Caco-2 (cell line): Measurements from ENCODE around the gene KBTBD8. TPM values are rescaled to one million over a fixed set of nuclear protein-coding genes. Genes with fewer than 3 reads are reported as not detected.

Source experiments
- BruUV-seq: library from RNA; stranded (reverse); fragments of 400-500 nt; replicated peaks from 2 replicates; lab custom pipeline; 2021; lab: Mats Ljungman, UMichigan
- CTCF ChIA-PET: fragments of 300-600 bp; sonication (Branson Sonifier 250); formaldehyde crosslinking; loops from one replicate; lab custom pipeline; 2022; ENCODE audit warnings: antibody characterized with exemption; lab: Charles Lee
- POLR2A ChIA-PET: fragments of 300-600 bp; sonication (Branson Sonifier 250); formaldehyde crosslinking; loops from one replicate; lab custom pipeline; 2022; ENCODE audit warnings: antibody characterized with exemption; lab: Charles Lee
- DNase-seq, 2 experiments: peaks; one replicate each; pipeline versions ENCODE4 v3.0.0 to v3.0.0-alpha.2; 2020 to 2022
- H3K27me3 ChIP-seq: replicated peaks from 2 replicates; pipeline ENCODE4 v1.6.0; 2011; ENCODE audit warnings: low read length; ENCODE audit not compliant: control insufficient read depth, insufficient read depth
- H3K36me3 ChIP-seq: 2 replicates; pipeline ENCODE4 v1.5.1; 2011; ENCODE audit warnings: low read length; ENCODE audit not compliant: control insufficient read depth, insufficient read depth
- H3K4me1 ChIP-seq: fragments of 250-450 bp; sonication (Bioruptor Pico); 2 replicates; pipeline ENCODE4 v1.5.1; 2020; ENCODE audit warnings: mild to moderate bottlenecking
- H3K4me3 ChIP-seq: 2 replicates; pipeline ENCODE4 v1.5.1; 2011; ENCODE audit warnings: low read depth, mild to moderate bottlenecking, control low read depth, low read length
- H3K9me3 ChIP-seq: fragments of 250-450 bp; sonication (Bioruptor Pico); 2 replicates; pipeline ENCODE4 v1.5.1; 2020; ENCODE audit warnings: mild to moderate bottlenecking, moderate library complexity
- H3K27ac Mint-ChIP-seq: one replicate; pipeline ENCODE4 v1.8.0; 2022; ENCODE audit warnings: mixed read lengths; ENCODE audit not compliant: unreplicated experiment
- H3K27me3 Mint-ChIP-seq: one replicate; pipeline ENCODE4 v1.8.0; 2022; ENCODE audit warnings: mixed read lengths; ENCODE audit not compliant: insufficient read depth, unreplicated experiment
- H3K36me3 Mint-ChIP-seq: one replicate; pipeline ENCODE4 v1.8.0; 2022; ENCODE audit warnings: mild to moderate bottlenecking, mixed read lengths; ENCODE audit not compliant: insufficient read depth, unreplicated experiment
- H3K4me1 Mint-ChIP-seq: one replicate; pipeline ENCODE4 v1.8.0; 2022; ENCODE audit warnings: low read depth, mixed read lengths; ENCODE audit not compliant: unreplicated experiment
- H3K4me3 Mint-ChIP-seq: one replicate; pipeline ENCODE4 v1.8.0; 2022; ENCODE audit warnings: mild to moderate bottlenecking, moderate library complexity, mixed read lengths; ENCODE audit not compliant: unreplicated experiment
- H3K9me3 Mint-ChIP-seq: one replicate; pipeline ENCODE4 v1.8.0; 2022; ENCODE audit warnings: mixed read lengths; ENCODE audit not compliant: unreplicated experiment
- intact Hi-C: fragments of 100-400 bp; cut with micrococcal nuclease; formaldehyde crosslinking; loops from one replicate; pipeline ENCODE4 v1.10.0; 2022; ENCODE audit not compliant: unreplicated experiment
- total RNA-seq: library from RNA; stranded (reverse); gene quantifications from 2 replicates; pipeline ENCODE4 v1.2.3, GENCODE V29; 2022
- TF ChIP-seq, protein P1 (sequence below), 2 experiments: fragments of 200-600 bp in 1 of 2; IDR thresholded peaks; 1 replicate in 1 of 2; 2 replicates in 1 of 2; pipeline versions ENCODE4 v1.5.1 to v1.8.0; 2011 to 2022; ENCODE audit warnings: antibody characterized with exemption in 1 of 2, control low read depth in 1 of 2, inconsistent platforms in 1 of 2, low read depth in 1 of 2, low read length in 1 of 2, mild to moderate bottlenecking in 1 of 2, moderate library complexity in 1 of 2; ENCODE audit not compliant: insufficient read depth in 1 of 2, severe bottlenecking in 1 of 2, unreplicated experiment in 1 of 2

KBTBD8 gene
- total RNA-seq, 1 experiment from 2014 or later: 6.8 TPM

GRCh38 chr3:67000009-67000408 is 1.9 kb downstream of the KBTBD8 start:
- ChIA-PET CTCF (no interaction called here), POLR2A (no interaction called here)

GRCh38 chr3:67001086-67001861 is 3.2 kb downstream of the KBTBD8 start:
- Mint-ChIP-seq H3K27ac (no peak overlapping the region), H3K9me3 (no peaks in the 10 kb centered on the region), H3K4me1 (no peaks in the 10 kb centered on the region), H3K27me3 (no peaks in the 10 kb centered on the region), H3K4me3 (no peak overlapping the region), H3K36me3 (no peaks in the 10 kb centered on the region)
- H3K4me1 ChIP-seq: no peaks in the 10 kb centered on the region
- H3K36me3 ChIP-seq: no peaks in the 10 kb centered on the region
- no peaks in the 10 kb centered on the region for H3K9me3 ChIP-seq
- intact Hi-C loops: no loop called here
- ChIA-PET POLR2A (no interaction called here), CTCF (no interaction called here)
- TF ChIP-seq, protein P1, sequence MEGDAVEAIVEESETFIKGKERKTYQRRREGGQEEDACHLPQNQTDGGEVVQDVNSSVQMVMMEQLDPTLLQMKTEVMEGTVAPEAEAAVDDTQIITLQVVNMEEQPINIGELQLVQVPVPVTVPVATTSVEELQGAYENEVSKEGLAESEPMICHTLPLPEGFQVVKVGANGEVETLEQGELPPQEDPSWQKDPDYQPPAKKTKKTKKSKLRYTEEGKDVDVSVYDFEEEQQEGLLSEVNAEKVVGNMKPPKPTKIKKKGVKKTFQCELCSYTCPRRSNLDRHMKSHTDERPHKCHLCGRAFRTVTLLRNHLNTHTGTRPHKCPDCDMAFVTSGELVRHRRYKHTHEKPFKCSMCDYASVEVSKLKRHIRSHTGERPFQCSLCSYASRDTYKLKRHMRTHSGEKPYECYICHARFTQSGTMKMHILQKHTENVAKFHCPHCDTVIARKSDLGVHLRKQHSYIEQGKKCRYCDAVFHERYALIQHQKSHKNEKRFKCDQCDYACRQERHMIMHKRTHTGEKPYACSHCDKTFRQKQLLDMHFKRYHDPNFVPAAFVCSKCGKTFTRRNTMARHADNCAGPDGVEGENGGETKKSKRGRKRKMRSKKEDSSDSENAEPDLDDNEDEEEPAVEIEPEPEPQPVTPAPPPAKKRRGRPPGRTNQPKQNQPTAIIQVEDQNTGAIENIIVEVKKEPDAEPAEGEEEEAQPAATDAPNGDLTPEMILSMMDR (IDR thresholded peaks at IDR 0.05; ENCODE audit: insufficient read depth in 1 of 2, low read depth in 1 of 2, low read length in 1 of 2, severe bottlenecking in 1 of 2, unreplicated experiment in 1 of 2): no peak
- DNase-seq: no peak
- H3K4me3 ChIP-seq: no peak overlapping the region
- no peaks in the 10 kb centered on the region for H3K27me3 ChIP-seq
- no TSS peak for BruUV-seq

More at GRCh38 chr3:67000009-67000408, 1.9 kb downstream of the KBTBD8 start:
- intact Hi-C loops: no loop called here
- H3K4me3 Mint-ChIP-seq: no peak overlapping the region
- no peak for DNase-seq
- no peaks in the 10 kb centered on the region for H3K4me1 Mint-ChIP-seq
- TF ChIP-seq, protein P1 (IDR thresholded peaks at IDR 0.05; ENCODE audit: insufficient read depth in 1 of 2, low read depth in 1 of 2, low read length in 1 of 2, severe bottlenecking in 1 of 2, unreplicated experiment in 1 of 2): no peak
- no peaks in the 10 kb centered on the region for H3K9me3 Mint-ChIP-seq
- H3K27ac Mint-ChIP-seq: no peak overlapping the region
- H3K36me3 Mint-ChIP-seq: no peaks in the 10 kb centered on the region
- H3K27me3 ChIP-seq: no peaks in the 10 kb centered on the region
- H3K9me3 ChIP-seq: no peaks in the 10 kb centered on the region
- BruUV-seq: no TSS peak
- H3K27me3 Mint-ChIP-seq: no peaks in the 10 kb centered on the region
- no peaks in the 10 kb centered on the region for H3K4me1 ChIP-seq
- H3K4me3 ChIP-seq: no peak overlapping the region
- H3K36me3 ChIP-seq: no peaks in the 10 kb centered on the region

- H3K36me3 ChIP-seq: no peaks in the 10 kb centered on the region
- H3K4me3 ChIP-seq: no peak overlapping the region
- BruUV-seq: no TSS peak
- intact Hi-C loops: no loop called here
- no peaks in the 10 kb centered on the region for H3K27me3 ChIP-seq
- H3K9me3 ChIP-seq: no peaks in the 10 kb centered on the region
- ChIA-PET POLR2A (no interaction called here), CTCF (no interaction called here)
- DNase-seq: no peak
- Mint-ChIP-seq H3K4me1 (no peaks in the 10 kb centered on the region), H3K27ac (no peak overlapping the region), H3K9me3 (no peaks in the 10 kb centered on the region), H3K4me3 (no peak overlapping the region), H3K27me3 (no peaks in the 10 kb centered on the region), H3K36me3 (no peaks in the 10 kb centered on the region)
- TF ChIP-seq, protein P1 (IDR thresholded peaks at IDR 0.05; ENCODE audit: insufficient read depth in 1 of 2, low read depth in 1 of 2, low read length in 1 of 2, severe bottlenecking in 1 of 2, unreplicated experiment in 1 of 2): no peak
- no peaks in the 10 kb centered on the region for H3K4me1 ChIP-seq
Observed at GRCh38 chr3:67005974-67006373, 7.9 kb downstream of the KBTBD8 start.
